HL-60 (cell line): ENCODE results near the gene ROCK2.

ENCODE experiments used
- DNase-seq, 2 experiments: peaks; one replicate each; pipeline ENCODE4 v3.0.0-alpha.2; 2010 to 2020; ENCODE audit warnings: low read depth in 1 of 2, low spot score in 1 of 2
- H3K27ac ChIP-seq: fragments of 250-450 bp; sonication (Bioruptor Pico); replicated peaks from 2 replicates; pipeline ENCODE4 v1.5.1; 2020; ENCODE audit warnings: mild to moderate bottlenecking, moderate library complexity
- H3K27me3 ChIP-seq: fragments of 250-450 bp; sonication (Bioruptor Pico); 2 replicates; pipeline ENCODE4 v1.5.1; 2021; ENCODE audit warnings: mild to moderate bottlenecking, moderate library complexity; ENCODE audit not compliant: insufficient read depth, poor library complexity, severe bottlenecking
- H3K4me3 ChIP-seq: replicated peaks from 2 replicates; pipeline ENCODE4 v1.5.1; 2011; ENCODE audit warnings: mild to moderate bottlenecking, control low read depth, low read length; ENCODE audit not compliant: insufficient read depth
- CTCF ChIP-seq: IDR thresholded peaks from one replicate; pipeline ENCODE4 v1.5.1; 2011; ENCODE audit warnings: low read length, control low read depth, inconsistent platforms; ENCODE audit not compliant: insufficient read depth
- GABPA ChIP-seq: IDR thresholded peaks from 2 replicates; pipeline ENCODE4 v1.6.1; 2012; ENCODE audit warnings: low read depth
- POLR2AphosphoS5 ChIP-seq: IDR thresholded peaks from 2 replicates; pipeline ENCODE4 v1.6.1; 2012; ENCODE audit warnings: low read depth
- REST ChIP-seq: IDR thresholded peaks from 2 replicates; pipeline ENCODE4 v1.6.1; 2012; ENCODE audit warnings: low read depth; ENCODE audit not compliant: insufficient replicate concordance
- SPI1 ChIP-seq: IDR thresholded peaks from 2 replicates; pipeline ENCODE4 v1.6.1; 2012; ENCODE audit warnings: low read depth, mild to moderate bottlenecking, borderline replicate concordance

ROCK2 gene

GRCh38 chr2:11158916-11159573 is 185.4 kb downstream of the ROCK2 start:
- Histone ChIP-seq H3K27ac (no peak overlapping the region), H3K4me3 (no peak overlapping the region), H3K27me3 (no peaks in the 10 kb centered on the region)
- no peak for DNase-seq
- TF ChIP-seq REST: no peak
- no peak for TF ChIP-seq POLR2AphosphoS5
- TF ChIP-seq CTCF: no peak
- no peak for TF ChIP-seq GABPA
- TF ChIP-seq SPI1: no peak

- Histone ChIP-seq H3K27ac (no peak overlapping the region), H3K4me3 (no peak overlapping the region), H3K27me3 (no peaks in the 10 kb centered on the region)
- TF ChIP-seq POLR2AphosphoS5 (no peak), SPI1 (no peak), GABPA (no peak), REST (no peak), CTCF (no peak)
- DNase-seq: no peak
Measured at GRCh38 chr2:11157731-11158130, 186.7 kb downstream of the ROCK2 start.

- no peaks in the 10 kb centered on the region for H3K27me3 ChIP-seq
- no peak for DNase-seq
- no peak for TF ChIP-seq POLR2AphosphoS5
- no peak for TF ChIP-seq SPI1
- TF ChIP-seq REST: no peak
- no peak for TF ChIP-seq CTCF
- TF ChIP-seq GABPA: no peak
- H3K27ac ChIP-seq: no peak overlapping the region
- no peak overlapping the region for H3K4me3 ChIP-seq
Measured at GRCh38 chr2:11157296-11157695, 187.1 kb downstream of the ROCK2 start.
